Measurements from ENCODE around the gene DDX24.
A peak's percentile ranks its signal among the peaks of the same experiment; 100 is the strongest.

The DDX24 gene, protein sequence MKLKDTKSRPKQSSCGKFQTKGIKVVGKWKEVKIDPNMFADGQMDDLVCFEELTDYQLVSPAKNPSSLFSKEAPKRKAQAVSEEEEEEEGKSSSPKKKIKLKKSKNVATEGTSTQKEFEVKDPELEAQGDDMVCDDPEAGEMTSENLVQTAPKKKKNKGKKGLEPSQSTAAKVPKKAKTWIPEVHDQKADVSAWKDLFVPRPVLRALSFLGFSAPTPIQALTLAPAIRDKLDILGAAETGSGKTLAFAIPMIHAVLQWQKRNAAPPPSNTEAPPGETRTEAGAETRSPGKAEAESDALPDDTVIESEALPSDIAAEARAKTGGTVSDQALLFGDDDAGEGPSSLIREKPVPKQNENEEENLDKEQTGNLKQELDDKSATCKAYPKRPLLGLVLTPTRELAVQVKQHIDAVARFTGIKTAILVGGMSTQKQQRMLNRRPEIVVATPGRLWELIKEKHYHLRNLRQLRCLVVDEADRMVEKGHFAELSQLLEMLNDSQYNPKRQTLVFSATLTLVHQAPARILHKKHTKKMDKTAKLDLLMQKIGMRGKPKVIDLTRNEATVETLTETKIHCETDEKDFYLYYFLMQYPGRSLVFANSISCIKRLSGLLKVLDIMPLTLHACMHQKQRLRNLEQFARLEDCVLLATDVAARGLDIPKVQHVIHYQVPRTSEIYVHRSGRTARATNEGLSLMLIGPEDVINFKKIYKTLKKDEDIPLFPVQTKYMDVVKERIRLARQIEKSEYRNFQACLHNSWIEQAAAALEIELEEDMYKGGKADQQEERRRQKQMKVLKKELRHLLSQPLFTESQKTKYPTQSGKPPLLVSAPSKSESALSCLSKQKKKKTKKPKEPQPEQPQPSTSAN

DNA sequence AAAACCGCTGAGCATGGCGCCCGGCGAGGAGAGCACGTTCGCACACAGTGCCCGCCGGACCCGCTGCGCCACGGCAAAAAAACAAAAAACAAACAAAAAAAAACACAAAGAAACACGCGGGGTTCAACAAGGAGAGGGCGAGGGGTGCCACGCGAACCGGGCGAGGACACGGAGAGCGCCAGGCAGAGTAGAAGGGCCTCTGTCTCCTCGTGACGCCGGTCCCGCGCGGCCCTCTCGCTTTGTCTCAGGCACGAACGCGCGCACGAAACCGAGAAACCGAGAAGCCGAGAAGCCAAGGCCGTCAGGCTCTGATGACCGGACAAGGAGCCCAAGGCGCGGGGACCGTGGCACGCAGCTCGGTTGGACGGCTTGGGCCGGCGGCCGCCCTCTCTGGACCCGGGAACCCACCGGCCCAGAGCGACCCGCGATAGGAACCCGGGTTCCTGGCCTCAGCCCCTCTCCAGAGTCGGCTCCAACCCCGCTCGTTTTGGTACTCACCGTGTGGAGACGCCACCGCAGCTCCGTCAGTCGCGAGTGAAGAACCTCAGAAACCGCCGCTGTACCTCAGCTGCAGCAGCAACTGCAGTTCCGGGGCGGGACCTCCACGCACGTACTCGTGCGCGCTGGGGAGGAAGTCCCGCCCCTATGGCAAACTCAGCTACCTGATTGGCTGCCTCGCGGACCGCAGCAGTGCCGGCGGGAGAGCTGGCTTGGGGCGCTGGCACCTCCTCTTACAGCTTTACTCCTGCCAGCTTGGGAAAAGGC is at the start of gene DDX24, which contains the start of gene IFI27L1:
TSS of gene DDX24 (minus strand) at position 582 of the 765 bp plus-strand sequence. CDS start 1,460 bp downstream, outside the sequence.
TSS of gene IFI27L1 (plus strand) at position 690 of the 765 bp plus-strand sequence. CDS start 15,628 bp downstream, outside the sequence.
- Histone ChIP-seq H3K9me3 (ENCODE audit: control insufficient read depth, insufficient read depth, low read length) (no peaks in the 10 kb centered on the region), H3K4me3 (ENCODE audit: low read depth, low read length) (peak within 1 kb of the TSS; percentile 77), H3K27ac (ENCODE audit: low read depth, low read length) (peak within 1 kb of the TSS; percentile 76), H3K36me3 (ENCODE audit: control insufficient read depth, insufficient read depth, low read length) (peaks cover 30% of the 10 kb centered on the region), H3K4me1 (ENCODE audit: control insufficient read depth, insufficient read depth, low read length) (peaks cover 12% of the 10 kb centered on the region), H3K9ac (ENCODE audit: low read depth, low read length) (peak within 1 kb of the TSS; percentile 65), H3K27me3 (ENCODE audit: control insufficient read depth, insufficient read depth, low read length) (no peaks in the 10 kb centered on the region)

DNA sequence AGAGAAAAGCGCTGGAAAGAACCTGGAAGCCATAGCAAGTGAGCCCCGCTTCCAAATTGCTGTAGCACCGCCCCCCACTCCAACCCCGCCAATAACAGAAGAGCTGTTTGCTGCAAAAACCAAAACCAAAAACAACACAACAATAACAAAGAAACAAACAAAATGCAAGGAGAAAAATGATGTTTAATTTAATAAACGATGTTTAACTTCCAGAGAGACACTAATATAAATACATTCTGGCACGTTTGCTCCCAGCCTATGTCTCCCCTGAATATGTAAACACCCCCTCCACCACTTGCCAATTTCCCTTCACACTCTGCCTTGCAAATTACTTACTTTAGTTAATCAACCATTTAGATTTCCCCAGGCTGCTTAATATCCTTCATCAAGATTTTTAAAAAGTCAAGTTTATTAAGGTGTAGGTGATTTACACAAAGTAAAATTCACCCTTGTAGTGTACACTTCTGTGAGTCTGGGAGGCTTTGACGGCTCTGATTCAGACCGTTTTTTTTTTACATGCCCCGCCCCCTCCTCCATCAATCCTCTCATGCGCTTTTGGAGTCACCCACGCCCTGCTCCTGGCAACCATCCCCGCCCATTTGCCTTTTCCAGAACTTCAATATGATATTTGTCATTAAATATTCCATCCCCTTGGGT is 48.9 kb upstream of the DDX24 start:
- no peaks in the 10 kb centered on the region; the same call in 1 of the 2 replicates for H3K27me3 ChIP-seq (ENCODE audit: control insufficient read depth, insufficient read depth, low read length)
- H3K27ac ChIP-seq (ENCODE audit: low read depth, low read length) = peak overlapping the region; percentile 39
- no peaks in the 10 kb centered on the region for H3K9me3 ChIP-seq (ENCODE audit: control insufficient read depth, insufficient read depth, low read length)
- H3K4me3 ChIP-seq (ENCODE audit: low read depth, low read length) = peak overlapping the region; percentile 87
- peaks cover 9% of the 10 kb centered on the region; the same call in 1 of the 2 replicates for H3K4me1 ChIP-seq (ENCODE audit: control insufficient read depth, insufficient read depth, low read length)
- no peak overlapping the region for H3K9ac ChIP-seq (ENCODE audit: low read depth, low read length)
- H3K36me3 ChIP-seq (ENCODE audit: control insufficient read depth, insufficient read depth, low read length) = no peaks in the 10 kb centered on the region

DNA sequence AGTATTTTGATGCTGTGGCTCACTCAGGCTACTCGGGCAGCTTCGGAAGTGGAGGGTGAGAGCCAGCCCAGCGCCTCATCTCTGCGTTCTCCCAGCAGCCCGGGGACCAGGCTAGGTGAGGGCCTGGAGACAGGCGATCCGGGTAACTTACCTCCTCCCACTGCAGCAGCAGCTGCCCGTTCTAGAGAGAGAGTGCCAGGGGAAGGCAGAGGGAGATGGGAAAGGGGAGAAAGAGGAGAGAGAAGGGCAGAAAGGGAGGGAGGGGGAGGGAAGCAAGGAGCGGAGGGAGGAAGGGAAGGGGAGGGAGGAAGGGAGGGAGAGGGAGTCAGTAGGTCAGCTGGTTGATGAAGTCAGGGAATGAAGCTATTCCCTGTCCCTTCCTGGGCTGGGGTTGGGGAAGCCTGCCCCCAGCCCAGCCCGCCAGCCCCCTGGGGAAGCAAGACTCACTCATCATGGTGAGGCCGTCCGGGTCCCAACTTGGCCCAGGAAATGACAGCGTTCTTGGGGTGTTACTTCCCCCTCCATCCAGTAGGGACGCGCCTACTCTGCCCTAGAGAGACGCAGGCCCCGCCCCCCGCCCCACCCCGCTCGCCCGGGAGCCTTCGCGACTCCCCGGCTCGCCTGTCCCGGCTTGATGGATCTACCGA is 48.2 kb upstream of the DDX24 start, which contains the start of gene IFI27L2:
TSS of gene IFI27L2 (minus strand) at position 494 of the 647 bp plus-strand sequence. CDS start at position 454, 40 bp downstream.
- H3K9ac ChIP-seq (ENCODE audit: low read depth, low read length) = no peak within 1 kb of the TSS
- no peaks in the 10 kb centered on the region; the same call in 1 of the 2 replicates for H3K27me3 ChIP-seq (ENCODE audit: control insufficient read depth, insufficient read depth, low read length)
- H3K4me1 ChIP-seq (ENCODE audit: control insufficient read depth, insufficient read depth, low read length) = peaks cover 9% of the 10 kb centered on the region; the same call in 1 of the 2 replicates
- H3K27ac ChIP-seq (ENCODE audit: low read depth, low read length) = peak within 1 kb of the TSS; percentile 59
- H3K9me3 ChIP-seq (ENCODE audit: control insufficient read depth, insufficient read depth, low read length) = no peaks in the 10 kb centered on the region
- peak within 1 kb of the TSS; percentile 87 for H3K4me3 ChIP-seq (ENCODE audit: low read depth, low read length)
- H3K36me3 ChIP-seq (ENCODE audit: control insufficient read depth, insufficient read depth, low read length) = no peaks in the 10 kb centered on the region

DNA sequence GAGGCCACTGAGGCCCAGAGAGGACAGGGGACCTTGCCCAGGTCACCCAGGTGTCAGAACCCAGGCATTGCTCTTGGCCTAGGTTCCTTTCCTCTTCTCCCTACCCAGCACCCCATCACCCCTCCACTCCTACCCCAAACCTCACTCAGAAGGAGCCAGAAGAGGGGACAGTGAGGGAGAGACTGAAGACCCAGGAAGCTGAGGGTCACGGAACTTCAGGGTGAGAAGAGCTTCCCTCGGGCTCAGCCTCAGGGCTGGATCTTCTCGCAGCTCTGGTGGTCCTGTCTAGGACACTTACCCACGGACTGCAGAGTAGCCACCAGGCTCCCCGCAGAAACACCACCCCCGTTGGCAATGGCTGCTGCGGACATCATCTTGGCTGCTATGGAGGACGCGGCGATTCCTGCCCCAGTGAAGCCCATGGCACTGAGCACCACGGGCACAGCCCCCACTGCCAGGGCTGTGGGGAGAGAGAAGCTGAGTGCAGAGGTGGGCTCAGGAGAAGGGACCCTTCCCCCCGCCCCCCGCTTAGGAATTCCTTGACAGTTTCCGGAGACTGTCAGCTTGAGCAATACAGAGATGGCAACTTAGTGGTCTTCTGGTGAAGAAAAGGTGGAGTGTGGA is 47.3 kb upstream of the DDX24 start:
- no peaks in the 10 kb centered on the region; the same call in 1 of the 2 replicates for H3K27me3 ChIP-seq (ENCODE audit: control insufficient read depth, insufficient read depth, low read length)
- no peaks in the 10 kb centered on the region for H3K9me3 ChIP-seq (ENCODE audit: control insufficient read depth, insufficient read depth, low read length)
- peak overlapping the region; percentile 87 for H3K4me3 ChIP-seq (ENCODE audit: low read depth, low read length)
- no peak overlapping the region for H3K27ac ChIP-seq (ENCODE audit: low read depth, low read length)
- no peak overlapping the region for H3K9ac ChIP-seq (ENCODE audit: low read depth, low read length)
- H3K36me3 ChIP-seq (ENCODE audit: control insufficient read depth, insufficient read depth, low read length) = no peaks in the 10 kb centered on the region
- peaks cover 9% of the 10 kb centered on the region; the same call in 1 of the 2 replicates for H3K4me1 ChIP-seq (ENCODE audit: control insufficient read depth, insufficient read depth, low read length)

DNA sequence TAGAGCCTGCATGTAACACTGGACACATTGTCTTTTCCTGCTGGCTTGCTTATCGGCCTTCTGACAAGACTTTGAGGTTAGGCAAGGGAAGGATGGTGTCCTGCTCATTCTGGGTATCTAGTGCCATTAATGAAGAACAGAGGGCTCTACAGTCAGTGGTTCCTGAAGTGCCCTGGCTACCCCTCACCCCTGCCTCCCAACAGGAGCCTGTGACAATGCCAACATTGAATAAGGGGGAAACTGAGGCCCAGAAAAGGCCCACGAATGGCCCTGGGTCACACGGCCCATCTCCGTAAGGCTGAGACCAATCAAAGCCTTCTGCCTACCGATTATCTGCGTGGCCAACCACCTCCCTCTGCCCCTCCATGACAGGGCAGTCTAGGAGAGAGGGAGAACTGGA is 46.3 kb upstream of the DDX24 start:
- no peaks in the 10 kb centered on the region for H3K9me3 ChIP-seq (ENCODE audit: control insufficient read depth, insufficient read depth, low read length)

DNA sequence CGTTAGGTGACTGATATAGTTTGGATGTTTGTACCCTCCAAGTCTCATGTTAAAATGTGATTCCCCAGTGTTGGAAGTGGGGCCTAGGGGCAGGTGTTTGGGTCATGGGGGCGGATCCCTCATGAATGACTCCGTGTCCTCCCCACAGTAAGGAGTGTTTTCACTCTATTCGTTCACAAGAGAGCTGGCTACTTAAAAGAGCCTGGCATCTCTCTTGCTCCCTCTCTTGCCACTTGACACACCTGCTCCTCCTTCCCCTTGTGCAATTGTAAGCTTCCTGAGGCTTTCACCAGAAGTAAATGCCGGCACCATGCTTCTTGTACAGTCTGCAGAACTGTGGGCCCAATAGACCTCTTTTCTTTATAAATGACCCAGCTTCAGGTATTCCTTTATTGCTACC is 45.8 kb upstream of the DDX24 start:
- Histone ChIP-seq H3K4me1 (ENCODE audit: control insufficient read depth, insufficient read depth, low read length) (peaks cover 9% of the 10 kb centered on the region; the same call in 1 of the 2 replicates), H3K36me3 (ENCODE audit: control insufficient read depth, insufficient read depth, low read length) (no peaks in the 10 kb centered on the region), H3K27ac (ENCODE audit: low read depth, low read length) (no peak overlapping the region), H3K9me3 (ENCODE audit: control insufficient read depth, insufficient read depth, low read length) (no peaks in the 10 kb centered on the region), H3K4me3 (ENCODE audit: low read depth, low read length) (no peak overlapping the region), H3K9ac (ENCODE audit: low read depth, low read length) (no peak overlapping the region), H3K27me3 (ENCODE audit: control insufficient read depth, insufficient read depth, low read length) (no peaks in the 10 kb centered on the region; the same call in 1 of the 2 replicates)

More for the DNA sequence above, 46.3 kb upstream of the DDX24 start:
- no peaks in the 10 kb centered on the region for H3K36me3 ChIP-seq (ENCODE audit: control insufficient read depth, insufficient read depth, low read length)
- H3K9ac ChIP-seq (ENCODE audit: low read depth, low read length) = no peak overlapping the region
- peaks cover 9% of the 10 kb centered on the region; the same call in 1 of the 2 replicates for H3K4me1 ChIP-seq (ENCODE audit: control insufficient read depth, insufficient read depth, low read length)
- no peaks in the 10 kb centered on the region; the same call in 1 of the 2 replicates for H3K27me3 ChIP-seq (ENCODE audit: control insufficient read depth, insufficient read depth, low read length)
- no peak overlapping the region for H3K27ac ChIP-seq (ENCODE audit: low read depth, low read length)
- H3K4me3 ChIP-seq (ENCODE audit: low read depth, low read length) = no peak overlapping the region

DNA sequence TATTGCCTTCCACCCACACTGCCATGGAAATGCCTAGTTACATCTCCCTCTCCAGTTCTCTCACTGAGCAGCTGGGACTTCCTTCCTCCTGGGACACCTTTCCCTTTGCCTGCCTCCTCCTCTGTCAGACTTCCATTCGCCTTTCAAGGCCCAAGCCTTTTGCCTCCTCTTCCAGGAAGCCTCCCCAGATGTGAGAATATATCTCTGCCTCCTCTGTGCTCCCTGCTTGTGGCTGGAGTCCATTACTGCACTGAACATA is 45.3 kb upstream of the DDX24 start:
- no peaks in the 10 kb centered on the region for H3K36me3 ChIP-seq (ENCODE audit: control insufficient read depth, insufficient read depth, low read length)
- H3K9me3 ChIP-seq (ENCODE audit: control insufficient read depth, insufficient read depth, low read length) = no peaks in the 10 kb centered on the region
- no peak overlapping the region for H3K27ac ChIP-seq (ENCODE audit: low read depth, low read length)
- H3K9ac ChIP-seq (ENCODE audit: low read depth, low read length) = no peak overlapping the region
- no peaks in the 10 kb centered on the region; the same call in 1 of the 2 replicates for H3K27me3 ChIP-seq (ENCODE audit: control insufficient read depth, insufficient read depth, low read length)
- H3K4me1 ChIP-seq (ENCODE audit: control insufficient read depth, insufficient read depth, low read length) = peaks cover 9% of the 10 kb centered on the region; the same call in 1 of the 2 replicates
- no peak overlapping the region for H3K4me3 ChIP-seq (ENCODE audit: low read depth, low read length)

DNA sequence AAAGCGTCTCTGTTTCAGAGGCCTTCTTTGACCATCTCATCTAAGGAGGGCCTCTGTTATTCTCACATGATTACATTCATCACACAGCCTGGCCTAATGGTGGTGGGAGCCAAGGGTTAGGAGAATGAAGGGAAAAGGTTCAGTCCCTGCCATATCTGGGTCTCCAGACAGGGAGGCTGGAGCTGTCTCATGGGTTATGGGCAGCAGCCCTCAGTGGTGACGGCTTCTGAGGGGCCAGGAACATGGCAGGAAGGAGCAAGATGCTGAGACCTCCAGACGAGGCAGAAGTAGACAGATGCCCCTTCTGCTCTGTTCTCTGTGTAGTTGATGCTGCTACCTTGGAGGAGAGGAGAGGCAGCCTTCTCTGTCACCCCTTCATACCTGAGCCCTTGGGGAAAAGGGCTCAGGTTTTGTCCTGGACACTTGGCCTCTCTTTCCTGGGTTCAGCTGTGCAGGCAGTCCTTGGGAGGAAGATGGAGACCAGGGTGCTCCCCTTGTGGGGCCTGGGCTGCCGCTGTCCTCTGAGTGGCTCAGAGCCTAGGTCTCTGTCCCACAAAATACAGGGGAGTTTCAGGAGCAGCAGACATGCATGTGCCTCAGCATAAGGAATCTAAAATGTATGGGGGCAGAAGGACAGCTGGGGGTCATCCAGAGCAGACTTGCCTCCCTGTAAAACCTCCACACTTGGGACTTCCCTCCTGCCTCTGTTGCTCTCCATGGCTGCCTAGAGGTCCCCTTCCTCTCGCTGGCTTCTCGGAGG is 44.8 kb upstream of the DDX24 start:
- H3K4me3 ChIP-seq (ENCODE audit: low read depth, low read length) = no peak overlapping the region
- peaks cover 9% of the 10 kb centered on the region; the same call in 1 of the 2 replicates for H3K4me1 ChIP-seq (ENCODE audit: control insufficient read depth, insufficient read depth, low read length)
- H3K36me3 ChIP-seq (ENCODE audit: control insufficient read depth, insufficient read depth, low read length) = no peaks in the 10 kb centered on the region
- H3K9ac ChIP-seq (ENCODE audit: low read depth, low read length) = no peak overlapping the region
- H3K27ac ChIP-seq (ENCODE audit: low read depth, low read length) = no peak overlapping the region
- H3K27me3 ChIP-seq (ENCODE audit: control insufficient read depth, insufficient read depth, low read length) = no peaks in the 10 kb centered on the region; the same call in 1 of the 2 replicates
- H3K9me3 ChIP-seq (ENCODE audit: control insufficient read depth, insufficient read depth, low read length) = no peaks in the 10 kb centered on the region

All from HUES48 (cell line).